HCT116 (cell line): ENCODE measurements around the gene RNF215. TPM values are rescaled to one million over a fixed set of nuclear protein-coding genes. Genes with fewer than 3 reads are reported as not detected.
"Not testable (repeated sequence)": the region's sequence is repeated elsewhere in the genome, so short reads cannot be mapped to it uniquely, and the experiment has no call there.

Experiments
- ATAC-seq: fragments of 200-7000 bp; cut with Tn5 transposase; 2 replicates; pipeline ENCODE4 v1.9.1; 2020; ENCODE audit warnings: mild to moderate bottlenecking, moderate library complexity
- BruUV-seq: library from RNA; stranded (reverse); fragments of 400-500 nt; replicated peaks from 2 replicates; lab custom pipeline; 2021; lab: Mats Ljungman, UMichigan
- CTCF ChIA-PET: fragments of 300-600 bp; sonication (Branson Sonifier 250); formaldehyde crosslinking; loops from one replicate; lab custom pipeline; 2021; ENCODE audit warnings: antibody characterized with exemption; lab: Charles Lee
- POLR2A ChIA-PET: fragments of 300-600, 350-600 bp; sonication (Branson Sonifier 250); formaldehyde crosslinking; loops from one replicate; lab custom pipeline; 2021; ENCODE audit warnings: antibody characterized with exemption; lab: Charles Lee
- RAD21 ChIA-PET, 2 experiments: fragments of 300-600 bp; sonication (Branson Sonifier 250); formaldehyde crosslinking; loops; one replicate each; lab custom pipeline; 2023; ENCODE audit warnings: low total read pairs in 2 of 2; ENCODE audit not compliant: uncharacterized antibody in 2 of 2, unreplicated experiment in 2 of 2, low non-redundant PET in 1 of 2; lab: Charles Lee
- DNase-seq: peaks from one replicate; pipeline ENCODE4 v3.0.0-alpha.2; 2010; ENCODE audit warnings: low read depth, low spot score
- H2AFZ ChIP-seq: fragments of 200-600 bp; shearing (Covaris generic), sonication (generic); 2 replicates; pipeline ENCODE4 v1.6.1; 2017; ENCODE audit warnings: low read depth, mixed run types, mixed read lengths, antibody characterized with exemption, low read length; ENCODE audit not compliant: poor library complexity, severe bottlenecking
- H3K27ac ChIP-seq: 2 replicates; pipeline ENCODE4 v1.5.1; 2012; ENCODE audit warnings: low read depth, low read length
- H3K27me3 ChIP-seq: fragments of 200-600 bp; sonication (generic); 2 replicates; pipeline ENCODE4 v1.6.1; 2016; ENCODE audit warnings: mixed run types, low read length, mixed read lengths; ENCODE audit not compliant: insufficient read depth
- H3K36me3 ChIP-seq, 2 experiments: fragments of 200-500 bp in 1 of 2; fragments of 200-600 bp in 1 of 2; sonication (Bioruptor generic) in 1 of 2; sonication (generic) in 1 of 2; 2 replicates each; pipeline versions ENCODE4 v1.5.1 to v1.6.1; 2014 to 2016; ENCODE audit warnings: low read length in 2 of 2, inconsistent platforms in 1 of 2, mixed read lengths in 1 of 2, mixed run types in 1 of 2; ENCODE audit not compliant: insufficient read depth in 2 of 2, control insufficient read depth in 1 of 2
- H3K4me1 ChIP-seq, 2 experiments: fragments of 200-600 bp in 1 of 2; sonication (generic) in 1 of 2; 2 replicates each; pipeline versions ENCODE4 v1.5.1 to v1.6.1; 2012 to 2017; ENCODE audit warnings: low read length in 2 of 2, inconsistent platforms in 1 of 2, mild to moderate bottlenecking in 1 of 2, mixed read lengths in 1 of 2, mixed run types in 1 of 2, moderate library complexity in 1 of 2; ENCODE audit not compliant: insufficient read depth in 2 of 2, control insufficient read depth in 1 of 2
- H3K4me2 ChIP-seq: fragments of 200-600 bp; sonication (generic); 2 replicates; pipeline ENCODE4 v1.6.1; 2017; ENCODE audit warnings: mixed run types, low read length, mixed read lengths
- H3K4me3 ChIP-seq, 2 experiments: fragments of 200-600 bp in 1 of 2; sonication (generic) in 1 of 2; replicated peaks in 1 of 2; 2 replicates each; pipeline ENCODE4 v1.5.1; 2011 to 2016; ENCODE audit warnings: low read length in 2 of 2, control low read depth in 1 of 2, low read depth in 1 of 2, mild to moderate bottlenecking in 1 of 2, mixed read lengths in 1 of 2, mixed run types in 1 of 2
- H3K79me2 ChIP-seq: fragments of 200-600 bp; sonication (generic); 2 replicates; pipeline ENCODE4 v1.6.1; 2017; ENCODE audit warnings: mild to moderate bottlenecking, mixed run types, low read length, moderate library complexity, mixed read lengths; ENCODE audit not compliant: insufficient read depth
- H3K9ac ChIP-seq: fragments of 200-600 bp; sonication (generic); 2 replicates; pipeline ENCODE4 v1.6.1; 2016; ENCODE audit warnings: low read length, mixed read lengths
- H3K9me2 ChIP-seq: fragments of 200-600 bp; sonication (generic), shearing (Covaris generic); 2 replicates; pipeline ENCODE4 v1.6.1; 2017; ENCODE audit warnings: mixed run types, mild to moderate bottlenecking, moderate library complexity; ENCODE audit not compliant: insufficient read depth
- H3K9me3 ChIP-seq, 2 experiments: fragments of 200-500 bp in 1 of 2; fragments of 200-600 bp in 1 of 2; sonication (Bioruptor generic) in 1 of 2; sonication (generic) in 1 of 2; 2 replicates each; pipeline ENCODE4 v1.6.1; 2014 to 2017; ENCODE audit warnings: low read length in 2 of 2, mixed read lengths in 2 of 2, inconsistent platforms in 1 of 2, low read depth in 1 of 2, mild to moderate bottlenecking in 1 of 2, mixed run types in 1 of 2, moderate library complexity in 1 of 2; ENCODE audit not compliant: control insufficient read depth in 1 of 2, insufficient read depth in 1 of 2
- H4K20me1 ChIP-seq: fragments of 200-600 bp; sonication (generic), shearing (Covaris generic); 2 replicates; pipeline ENCODE4 v1.6.1; 2017; ENCODE audit warnings: mixed run types, mild to moderate bottlenecking, moderate library complexity; ENCODE audit not compliant: insufficient read depth
- CBX3 ChIP-seq: IDR thresholded peaks from 2 replicates; pipeline ENCODE4 v1.6.1; 2012; ENCODE audit warnings: low read depth
- CEBPB ChIP-seq: IDR thresholded peaks from 2 replicates; pipeline ENCODE4 v1.6.1; 2012; ENCODE audit warnings: low read depth
- EGR1 ChIP-seq: IDR thresholded peaks from 2 replicates; pipeline ENCODE4 v1.6.1; 2012; ENCODE audit warnings: low read depth
- EZH2 ChIP-seq: fragments of 200-600 bp; sonication (generic); IDR thresholded peaks from 2 replicates; pipeline ENCODE4 v1.6.1; 2017; ENCODE audit warnings: antibody characterized with exemption, mixed run types
- EZH2phosphoT487 ChIP-seq: fragments of 200-600 bp; IDR thresholded peaks from 2 replicates; pipeline ENCODE4 v1.6.1; 2018; ENCODE audit warnings: antibody characterized with exemption, borderline replicate concordance
- FOSL1 ChIP-seq: IDR thresholded peaks from 2 replicates; pipeline ENCODE4 v1.6.1; 2012; ENCODE audit warnings: low read depth
- POLR2A ChIP-seq: IDR thresholded peaks from 2 replicates; pipeline ENCODE4 v1.7.0; 2011; ENCODE audit warnings: borderline replicate concordance; ENCODE audit not compliant: insufficient read depth, insufficient read length; ENCODE audit errors: extremely low read depth
- RAD21 ChIP-seq: IDR thresholded peaks from 2 replicates; pipeline ENCODE4 v1.6.1; 2012; ENCODE audit warnings: low read depth, mild to moderate bottlenecking
- SIN3A ChIP-seq: IDR thresholded peaks from 2 replicates; pipeline ENCODE4 v1.6.1; 2012; ENCODE audit warnings: low read depth
- SRF ChIP-seq: IDR thresholded peaks from 2 replicates; pipeline ENCODE4 v1.6.1; 2012; ENCODE audit warnings: low read depth
- TCF7L2 ChIP-seq: IDR thresholded peaks from 2 replicates; pipeline ENCODE4 v1.7.0; 2011; ENCODE audit warnings: borderline replicate concordance, inconsistent platforms; ENCODE audit not compliant: insufficient read depth, insufficient read length; ENCODE audit errors: extremely low read depth
- YY1 ChIP-seq: IDR thresholded peaks from 2 replicates; pipeline ENCODE4 v1.6.1; 2011; ENCODE audit warnings: low read length, low read depth, moderate library complexity, mild to moderate bottlenecking; ENCODE audit not compliant: insufficient replicate concordance; ENCODE audit errors: extremely low read depth
- ZFX ChIP-seq: fragments of 450-650 bp; IDR thresholded peaks from 2 replicates; pipeline ENCODE4 v1.6.1; 2017
- ZNF274 ChIP-seq: fragments of 200-500 bp; sonication (Bioruptor generic); IDR thresholded peaks from 2 replicates; pipeline ENCODE4 v1.6.1; 2014; ENCODE audit warnings: mild to moderate bottlenecking, low read depth, low read length, inconsistent platforms
- intact Hi-C: fragments of 100-400 bp; cut with micrococcal nuclease; formaldehyde crosslinking; loops from 2 replicates; pipeline ENCODE4 v1.10.0; 2022
- total RNA-seq: library from RNA; stranded (reverse); gene quantifications from one replicate; pipeline ENCODE4 v1.2.1, GENCODE V29; 2021; ENCODE audit not compliant: unreplicated experiment
- TF ChIP-seq, protein P1 (sequence below): IDR thresholded peaks from 2 replicates; pipeline ENCODE4 v1.6.1; 2012
- TF ChIP-seq, protein P2 (sequence below): IDR thresholded peaks from 2 replicates; pipeline ENCODE4 v1.6.1; 2012
- TF ChIP-seq, protein P3 (sequence below): IDR thresholded peaks from 2 replicates; pipeline ENCODE4 v1.6.1; 2011; ENCODE audit warnings: mild to moderate bottlenecking, low read length, moderate library complexity; ENCODE audit not compliant: insufficient replicate concordance; ENCODE audit errors: extremely low read depth

The RNF215 gene
- total RNA-seq, 1 experiment from 2014 or later = 20.2 TPM

DNA sequence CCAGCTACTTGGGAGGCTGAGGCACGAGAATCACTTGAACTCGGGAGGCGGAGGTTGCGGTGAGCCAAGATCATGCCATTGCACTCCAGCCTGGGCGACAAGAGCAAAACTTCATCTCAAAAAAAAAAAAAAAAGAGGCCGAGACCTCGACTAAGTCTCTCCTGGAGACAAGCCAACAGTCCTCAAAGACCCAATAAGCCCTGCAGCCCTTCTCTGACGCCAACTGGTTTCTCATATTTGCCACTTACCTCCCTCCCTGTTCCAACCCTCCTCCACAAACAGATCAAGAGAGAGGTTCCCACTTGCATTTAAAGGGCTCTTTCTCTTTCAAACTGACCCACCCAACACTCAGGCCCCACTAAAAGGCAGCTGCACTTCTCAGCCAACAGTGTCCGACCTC, 48.9 kb downstream of the RNF215 start:
- CTCF ChIA-PET, H3K4me3 ChIP-seq, H4K20me1 ChIP-seq, H3K27me3 ChIP-seq, RAD21 ChIA-PET, H3K9ac ChIP-seq, H3K79me2 ChIP-seq, H3K27ac ChIP-seq, ATAC-seq, H2AFZ ChIP-seq, H3K9me2 ChIP-seq, H3K9me3 ChIP-seq, H3K4me1 ChIP-seq, POLR2A ChIA-PET, BruUV-seq, H3K4me2 ChIP-seq, DNase-seq, intact Hi-C loops: not testable (repeated sequence)
- peaks cover 74 to 94% of the 10 kb centered on the region in 2 experiments for H3K36me3 ChIP-seq

DNA sequence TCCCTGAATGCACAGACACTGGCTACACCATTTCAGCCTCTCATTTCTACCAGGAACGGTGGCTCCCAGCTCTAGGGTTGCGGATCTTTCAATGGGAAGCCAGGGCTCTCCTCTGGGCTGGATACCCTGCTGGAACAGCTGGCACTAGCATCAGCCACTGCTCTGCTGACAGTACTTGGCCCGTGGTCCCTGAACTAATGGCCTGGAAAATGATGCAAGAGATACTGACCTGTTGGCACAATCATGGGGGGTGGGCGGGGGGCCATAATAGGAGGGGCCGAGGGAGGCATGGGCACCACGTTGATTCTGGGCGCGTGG, 49.8 kb downstream of the RNF215 start:
- Histone ChIP-seq H3K4me2 (no peak overlapping the region), H3K27ac (no peak overlapping the region), H3K4me3 (no peak overlapping the region), H3K36me3 (peaks cover 70 to 93% of the 10 kb centered on the region in 2 experiments), H3K27me3 (no peaks in the 10 kb centered on the region), H3K79me2 (no peaks in the 10 kb centered on the region; the same call in 1 of the 2 replicates), H3K4me1 (no peaks in the 10 kb centered on the region), H3K9me3 (no peaks in the 10 kb centered on the region), H3K9ac (no peak overlapping the region), H2AFZ (no peak overlapping the region), H3K9me2 (no peaks in the 10 kb centered on the region), H4K20me1 (no peaks in the 10 kb centered on the region)
- POLR2A ChIA-PET = no interaction called here
- DNase-seq (no peak), ATAC-seq (no peak)
- CTCF ChIA-PET = no interaction called here
- intact Hi-C loops = no loop called here
- BruUV-seq = no TSS peak
- TF ChIP-seq SRF (no peak), EZH2phosphoT487 (no peak), YY1 (no peak), CEBPB (no peak), TCF7L2 (no peak), EZH2 (no peak), FOSL1 (no peak), EGR1 (no peak), CBX3 (no peak), ZNF274 (no peak), ZFX (no peak), RAD21 (no peak), POLR2A (no peak), SIN3A (no peak)
- TF ChIP-seq, protein P1, sequence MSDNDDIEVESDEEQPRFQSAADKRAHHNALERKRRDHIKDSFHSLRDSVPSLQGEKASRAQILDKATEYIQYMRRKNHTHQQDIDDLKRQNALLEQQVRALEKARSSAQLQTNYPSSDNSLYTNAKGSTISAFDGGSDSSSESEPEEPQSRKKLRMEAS = no peak
- TF ChIP-seq, protein P2, sequence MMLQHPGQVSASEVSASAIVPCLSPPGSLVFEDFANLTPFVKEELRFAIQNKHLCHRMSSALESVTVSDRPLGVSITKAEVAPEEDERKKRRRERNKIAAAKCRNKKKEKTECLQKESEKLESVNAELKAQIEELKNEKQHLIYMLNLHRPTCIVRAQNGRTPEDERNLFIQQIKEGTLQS = no peak
- TF ChIP-seq, protein P3, sequence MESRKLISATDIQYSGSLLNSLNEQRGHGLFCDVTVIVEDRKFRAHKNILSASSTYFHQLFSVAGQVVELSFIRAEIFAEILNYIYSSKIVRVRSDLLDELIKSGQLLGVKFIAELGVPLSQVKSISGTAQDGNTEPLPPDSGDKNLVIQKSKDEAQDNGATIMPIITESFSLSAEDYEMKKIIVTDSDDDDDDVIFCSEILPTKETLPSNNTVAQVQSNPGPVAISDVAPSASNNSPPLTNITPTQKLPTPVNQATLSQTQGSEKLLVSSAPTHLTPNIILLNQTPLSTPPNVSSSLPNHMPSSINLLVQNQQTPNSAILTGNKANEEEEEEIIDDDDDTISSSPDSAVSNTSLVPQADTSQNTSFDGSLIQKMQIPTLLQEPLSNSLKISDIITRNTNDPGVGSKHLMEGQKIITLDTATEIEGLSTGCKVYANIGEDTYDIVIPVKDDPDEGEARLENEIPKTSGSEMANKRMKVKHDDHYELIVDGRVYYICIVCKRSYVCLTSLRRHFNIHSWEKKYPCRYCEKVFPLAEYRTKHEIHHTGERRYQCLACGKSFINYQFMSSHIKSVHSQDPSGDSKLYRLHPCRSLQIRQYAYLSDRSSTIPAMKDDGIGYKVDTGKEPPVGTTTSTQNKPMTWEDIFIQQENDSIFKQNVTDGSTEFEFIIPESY = no peak
- RAD21 ChIA-PET = no interaction called here
